ENCODE data around the gene SCFD2. TPM values are rescaled to one million over a fixed set of nuclear protein-coding genes. Genes with fewer than 3 reads are reported as not detected.

The SCFD2 gene
- total and polyA plus RNA-seq, 4 donors: 4.3 to 28.8 (median 7.4) TPM

GRCh38 chr4:53113431-53114225 is 252.2 kb downstream of the SCFD2 start:
- Histone ChIP-seq H3K4me1 (ENCODE audit: control insufficient read depth in 4 of 4, insufficient read depth in 4 of 4, low read length in 3 of 4) (no peaks in the 10 kb centered on the region), H3K27ac (ENCODE audit: low read depth in 1 of 2, low read length in 2 of 2) (no peak overlapping the region), H3K36me3 (ENCODE audit: control insufficient read depth in 4 of 4, insufficient read depth in 3 of 4, low read depth in 1 of 4, low read length in 3 of 4) (no peaks in the 10 kb centered on the region), H3K9me3 (ENCODE audit: control insufficient read depth in 4 of 4, low read length in 3 of 4) (no peaks in the 10 kb centered on the region), H3K9ac (ENCODE audit: low read depth in 1 of 2, low read length in 2 of 2) (no peak overlapping the region), H3K27me3 (ENCODE audit: control insufficient read depth in 4 of 4, insufficient read depth in 4 of 4, low read length in 3 of 4) (no peaks in the 10 kb centered on the region), H3K4me3 (ENCODE audit: low read depth in 1 of 3, low read length in 3 of 3) (no peak overlapping the region)
- WGBS: 95% methylated on average over 2 of the region's 2 CpGs
- DNase-seq (ENCODE audit: low spot score): no peak
- no peak for TF ChIP-seq NR2F2 (IDR thresholded peaks at IDR 0.05)
- no peak for TF ChIP-seq HNF4A (conservative IDR thresholded peaks at IDR 0.05)
- no peak for TF ChIP-seq TAF1 (conservative IDR thresholded peaks at IDR 0.05)
- no peak for TF ChIP-seq RAD21 (IDR thresholded peaks at IDR 0.05)
- no peak for TF ChIP-seq JUND (IDR thresholded peaks at IDR 0.05)
- TF ChIP-seq EGR1 (IDR thresholded peaks at IDR 0.05; ENCODE audit: low read depth in 2 of 2): no peak
- TF ChIP-seq CTCF (IDR thresholded peaks at IDR 0.05; ENCODE audit: low read depth, low read length, missing input control): no peak
- TF ChIP-seq SP1 (IDR thresholded peaks at IDR 0.05): no peak
- TF ChIP-seq ATF3 (IDR thresholded peaks at IDR 0.05): no peak
- TF ChIP-seq GABPA (IDR thresholded peaks at IDR 0.05 in 1 of 2, conservative IDR thresholded peaks at IDR 0.05 in 1 of 2): no peak
- no peak for TF ChIP-seq MAX (IDR thresholded peaks at IDR 0.05)
- TF ChIP-seq FOXA1 (IDR thresholded peaks at IDR 0.05): no peak

- H3K4me1 ChIP-seq (ENCODE audit: control insufficient read depth in 4 of 4, insufficient read depth in 4 of 4, low read length in 3 of 4): no peaks in the 10 kb centered on the region
- DNase-seq (ENCODE audit: low spot score): peak; percentile 48
Observed at GRCh38 chr4:53105313-53105712, 260.5 kb downstream of the SCFD2 start.

More at GRCh38 chr4:53105313-53105712, 260.5 kb downstream of the SCFD2 start:
- Histone ChIP-seq H3K9ac (ENCODE audit: low read depth in 1 of 2, low read length in 2 of 2) (no peak overlapping the region), H3K27ac (ENCODE audit: low read depth in 1 of 2, low read length in 2 of 2) (no peak overlapping the region), H3K4me3 (ENCODE audit: low read depth in 1 of 3, low read length in 3 of 3) (no peak overlapping the region), H3K36me3 (ENCODE audit: control insufficient read depth in 4 of 4, insufficient read depth in 3 of 4, low read depth in 1 of 4, low read length in 3 of 4) (no peaks in the 10 kb centered on the region), H3K9me3 (ENCODE audit: control insufficient read depth in 4 of 4, low read length in 3 of 4) (no peaks in the 10 kb centered on the region), H3K27me3 (ENCODE audit: control insufficient read depth in 4 of 4, insufficient read depth in 4 of 4, low read length in 3 of 4) (no peaks in the 10 kb centered on the region)
- WGBS: 69% methylated on average over 6 of the region's 6 CpGs
- no peak for TF ChIP-seq FOXA1 (IDR thresholded peaks at IDR 0.05)
- TF ChIP-seq HNF4G (IDR thresholded peaks at IDR 0.05): no peak
- TF ChIP-seq MAX (IDR thresholded peaks at IDR 0.05): no peak
- TF ChIP-seq JUND (IDR thresholded peaks at IDR 0.05): no peak
- TF ChIP-seq REST (IDR thresholded peaks at IDR 0.05): no peak
- no peak for TF ChIP-seq ZBTB33 (IDR thresholded peaks at IDR 0.05)
- no peak for TF ChIP-seq ATF3 (IDR thresholded peaks at IDR 0.05)
- no peak for TF ChIP-seq RXRA (IDR thresholded peaks at IDR 0.05)
- TF ChIP-seq SP1 (IDR thresholded peaks at IDR 0.05): no peak
- TF ChIP-seq FOXA2 (IDR thresholded peaks at IDR 0.05): no peak
- no peak for TF ChIP-seq CTCF (IDR thresholded peaks at IDR 0.05; ENCODE audit: low read depth, low read length, missing input control)
- no peak for TF ChIP-seq TAF1 (conservative IDR thresholded peaks at IDR 0.05)
- no peak for TF ChIP-seq RAD21 (IDR thresholded peaks at IDR 0.05)
- no peak for TF ChIP-seq GABPA (IDR thresholded peaks at IDR 0.05 in 1 of 2, conservative IDR thresholded peaks at IDR 0.05 in 1 of 2)
- no peak for TF ChIP-seq NR2F2 (IDR thresholded peaks at IDR 0.05)
- TF ChIP-seq YY1 (IDR thresholded peaks at IDR 0.05): no peak
- no peak for TF ChIP-seq HNF4A (conservative IDR thresholded peaks at IDR 0.05)
- TF ChIP-seq EGR1 (IDR thresholded peaks at IDR 0.05; ENCODE audit: low read depth in 2 of 2): no peak
